ENCODE results near the gene MAGT1. TPM values are rescaled to one million over a fixed set of nuclear protein-coding genes. Genes with fewer than 3 reads are reported as not detected.
"Not testable (repeated sequence)": the region's sequence is repeated elsewhere in the genome, so short reads cannot be mapped to it uniquely, and the experiment has no call there.

Gene MAGT1
- total RNA-seq, 1 experiment from 2014 or later = 75.0 TPM

DNA sequence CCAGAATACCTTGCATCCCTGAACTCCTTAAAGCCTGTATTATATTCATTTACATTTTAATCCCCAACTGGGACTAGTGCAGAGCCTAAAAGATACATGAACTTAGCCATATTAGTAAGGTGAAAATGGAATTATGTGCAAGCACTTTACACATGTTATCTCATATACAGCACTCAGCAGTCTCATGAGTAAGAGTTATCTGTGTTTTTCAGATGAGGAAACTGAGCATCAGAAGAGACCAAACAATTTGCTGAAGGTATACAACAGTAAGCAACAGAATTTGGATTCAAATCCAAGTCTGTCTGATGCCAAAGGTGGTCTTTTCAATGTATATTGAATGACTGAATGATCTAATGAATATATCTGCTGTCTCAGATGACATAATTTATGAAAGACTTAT lies 27.6 kb upstream of the MAGT1 start:
- ChIA-PET CTCF (no interaction called here), POLR2A (no interaction called here)
- Mint-ChIP-seq H3K27ac (ENCODE audit: unreplicated experiment) (no peak overlapping the region), H3K4me1 (ENCODE audit: low read depth, unreplicated experiment) (no peaks in the 10 kb centered on the region), H3K27me3 (ENCODE audit: insufficient read depth, unreplicated experiment) (no peaks in the 10 kb centered on the region), H3K36me3 (ENCODE audit: insufficient read depth, unreplicated experiment) (no peaks in the 10 kb centered on the region), H3K4me3 (ENCODE audit: unreplicated experiment) (no peak overlapping the region), H3K9me3 (ENCODE audit: unreplicated experiment) (no peaks in the 10 kb centered on the region)
- H3K9me3 ChIP-seq = no peaks in the 10 kb centered on the region
- H3K4me3 ChIP-seq (ENCODE audit: low read depth, low read length) = no peak overlapping the region
- TF ChIP-seq, protein P1, sequence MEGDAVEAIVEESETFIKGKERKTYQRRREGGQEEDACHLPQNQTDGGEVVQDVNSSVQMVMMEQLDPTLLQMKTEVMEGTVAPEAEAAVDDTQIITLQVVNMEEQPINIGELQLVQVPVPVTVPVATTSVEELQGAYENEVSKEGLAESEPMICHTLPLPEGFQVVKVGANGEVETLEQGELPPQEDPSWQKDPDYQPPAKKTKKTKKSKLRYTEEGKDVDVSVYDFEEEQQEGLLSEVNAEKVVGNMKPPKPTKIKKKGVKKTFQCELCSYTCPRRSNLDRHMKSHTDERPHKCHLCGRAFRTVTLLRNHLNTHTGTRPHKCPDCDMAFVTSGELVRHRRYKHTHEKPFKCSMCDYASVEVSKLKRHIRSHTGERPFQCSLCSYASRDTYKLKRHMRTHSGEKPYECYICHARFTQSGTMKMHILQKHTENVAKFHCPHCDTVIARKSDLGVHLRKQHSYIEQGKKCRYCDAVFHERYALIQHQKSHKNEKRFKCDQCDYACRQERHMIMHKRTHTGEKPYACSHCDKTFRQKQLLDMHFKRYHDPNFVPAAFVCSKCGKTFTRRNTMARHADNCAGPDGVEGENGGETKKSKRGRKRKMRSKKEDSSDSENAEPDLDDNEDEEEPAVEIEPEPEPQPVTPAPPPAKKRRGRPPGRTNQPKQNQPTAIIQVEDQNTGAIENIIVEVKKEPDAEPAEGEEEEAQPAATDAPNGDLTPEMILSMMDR (IDR thresholded peaks at IDR 0.05; ENCODE audit: insufficient read depth in 1 of 2, low read depth in 1 of 2, low read length in 1 of 2, severe bottlenecking in 1 of 2, unreplicated experiment in 1 of 2) = no peak
- no TSS peak for BruUV-seq (replicated peaks)
- intact Hi-C loops (cut with micrococcal nuclease; ENCODE audit: unreplicated experiment) = no loop called here
- DNase-seq = no peak
- no peaks in the 10 kb centered on the region for H3K27me3 ChIP-seq (replicated peaks; ENCODE audit: control insufficient read depth, insufficient read depth, low read length)
- H3K4me1 ChIP-seq = no peaks in the 10 kb centered on the region
- H3K36me3 ChIP-seq (ENCODE audit: control insufficient read depth, insufficient read depth, low read length) = no peaks in the 10 kb centered on the region

DNA sequence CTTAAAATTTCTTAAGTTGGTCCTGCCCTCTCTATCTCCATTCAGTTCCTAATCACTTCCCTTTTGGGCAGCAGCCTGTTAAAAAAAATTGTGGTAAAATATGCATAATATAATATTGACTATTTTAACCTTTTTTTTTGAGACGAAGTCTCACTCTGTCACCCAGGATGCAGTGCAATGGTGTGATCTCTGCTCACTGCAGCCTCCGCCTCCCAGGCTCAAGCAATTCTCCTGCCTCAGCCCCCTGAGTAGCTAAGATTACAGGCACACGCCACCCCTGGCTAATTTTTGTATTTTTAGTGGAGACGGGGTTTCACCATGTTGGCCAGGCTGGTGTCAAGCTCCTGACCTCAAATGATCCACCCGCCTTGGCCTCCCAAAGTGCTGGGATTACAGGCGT lies 24.1 kb upstream of the MAGT1 start:
- H3K4me1 ChIP-seq; H3K27ac Mint-ChIP-seq (ENCODE audit: unreplicated experiment); H3K4me3 Mint-ChIP-seq (ENCODE audit: unreplicated experiment); DNase-seq; intact Hi-C loops (cut with micrococcal nuclease; ENCODE audit: unreplicated experiment); H3K4me3 ChIP-seq (ENCODE audit: low read depth, low read length); H3K4me1 Mint-ChIP-seq (ENCODE audit: low read depth, unreplicated experiment); H3K36me3 Mint-ChIP-seq (ENCODE audit: insufficient read depth, unreplicated experiment); H3K36me3 ChIP-seq (ENCODE audit: control insufficient read depth, insufficient read depth, low read length); BruUV-seq (replicated peaks); H3K27me3 ChIP-seq (replicated peaks; ENCODE audit: control insufficient read depth, insufficient read depth, low read length); CTCF ChIA-PET; H3K27me3 Mint-ChIP-seq (ENCODE audit: insufficient read depth, unreplicated experiment); POLR2A ChIA-PET; H3K9me3 Mint-ChIP-seq (ENCODE audit: unreplicated experiment); H3K9me3 ChIP-seq: not testable (repeated sequence)

DNA sequence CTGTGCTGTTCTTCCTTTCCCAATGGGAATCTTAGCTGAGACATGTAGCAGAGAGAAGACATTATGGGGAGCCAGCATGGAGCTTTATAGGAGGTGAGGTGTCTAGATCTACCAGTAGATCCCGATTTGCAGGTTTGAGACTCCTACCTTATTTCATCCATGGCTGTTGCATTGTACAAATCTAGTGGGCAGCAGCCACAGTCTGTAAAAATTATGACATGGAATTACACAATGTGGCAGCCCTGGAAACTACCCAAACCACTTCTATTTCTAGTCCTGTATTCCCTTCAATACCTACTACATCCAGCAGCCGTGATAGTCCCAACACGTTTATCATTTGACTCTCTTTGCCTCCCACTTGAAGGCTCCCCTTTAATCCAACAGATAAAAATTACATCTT lies 23.3 kb upstream of the MAGT1 start:
- no peak overlapping the region for H3K4me3 ChIP-seq (ENCODE audit: low read depth, low read length)
- TF ChIP-seq, protein P1 (IDR thresholded peaks at IDR 0.05; ENCODE audit: insufficient read depth in 1 of 2, low read depth in 1 of 2, low read length in 1 of 2, severe bottlenecking in 1 of 2, unreplicated experiment in 1 of 2) = no peak
- Mint-ChIP-seq H3K4me3 (ENCODE audit: unreplicated experiment) (no peak overlapping the region), H3K9me3 (ENCODE audit: unreplicated experiment) (no peaks in the 10 kb centered on the region), H3K36me3 (ENCODE audit: insufficient read depth, unreplicated experiment) (no peaks in the 10 kb centered on the region), H3K4me1 (ENCODE audit: low read depth, unreplicated experiment) (no peaks in the 10 kb centered on the region), H3K27me3 (ENCODE audit: insufficient read depth, unreplicated experiment) (no peaks in the 10 kb centered on the region), H3K27ac (ENCODE audit: unreplicated experiment) (no peak overlapping the region)
- BruUV-seq (replicated peaks) = no TSS peak
- ChIA-PET CTCF (no interaction called here), POLR2A (no interaction called here)
- H3K36me3 ChIP-seq (ENCODE audit: control insufficient read depth, insufficient read depth, low read length) = no peaks in the 10 kb centered on the region
- no peak for DNase-seq
- no peaks in the 10 kb centered on the region for H3K27me3 ChIP-seq (replicated peaks; ENCODE audit: control insufficient read depth, insufficient read depth, low read length)
- H3K4me1 ChIP-seq = no peaks in the 10 kb centered on the region
- H3K9me3 ChIP-seq = no peaks in the 10 kb centered on the region
- intact Hi-C loops (cut with micrococcal nuclease; ENCODE audit: unreplicated experiment) = no loop called here

DNA sequence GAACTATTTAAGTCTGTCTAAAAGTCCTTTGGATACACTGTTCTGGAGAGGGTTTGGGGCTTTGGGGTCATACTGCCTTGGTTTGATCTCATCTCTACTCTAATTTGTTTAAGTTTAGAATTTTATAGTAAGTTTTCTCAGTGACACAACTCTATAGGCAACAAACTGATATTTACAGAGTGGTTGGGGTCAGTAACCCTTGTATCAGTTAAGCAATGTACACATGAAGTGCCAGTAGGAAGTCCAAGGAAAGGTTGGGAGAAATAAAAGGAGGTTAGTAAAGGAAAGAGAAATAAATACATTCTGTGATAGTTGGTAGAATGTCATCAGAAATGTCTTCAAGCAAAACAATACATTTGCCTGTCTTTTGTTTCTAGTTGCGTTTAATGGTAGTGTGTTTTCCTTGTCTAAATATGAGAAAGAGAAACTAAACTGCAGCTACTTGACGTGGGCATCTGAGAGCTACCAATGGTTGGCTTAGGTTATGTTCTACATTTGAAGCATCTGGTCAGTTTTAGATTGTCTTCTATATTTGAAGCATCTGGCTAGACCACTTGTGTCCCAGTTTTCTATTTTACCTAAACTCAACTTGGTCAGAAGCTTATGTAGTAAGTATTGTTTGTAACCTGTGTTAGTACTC lies 22.2 kb upstream of the MAGT1 start:
- no peak for DNase-seq
- Mint-ChIP-seq H3K36me3 (ENCODE audit: insufficient read depth, unreplicated experiment) (no peaks in the 10 kb centered on the region), H3K4me3 (ENCODE audit: unreplicated experiment) (no peak overlapping the region), H3K4me1 (ENCODE audit: low read depth, unreplicated experiment) (no peaks in the 10 kb centered on the region), H3K9me3 (ENCODE audit: unreplicated experiment) (no peaks in the 10 kb centered on the region), H3K27me3 (ENCODE audit: insufficient read depth, unreplicated experiment) (no peaks in the 10 kb centered on the region), H3K27ac (ENCODE audit: unreplicated experiment) (no peak overlapping the region)
- no TSS peak for BruUV-seq (replicated peaks)
- intact Hi-C loops (cut with micrococcal nuclease; ENCODE audit: unreplicated experiment) = no loop called here
- H3K9me3 ChIP-seq = no peaks in the 10 kb centered on the region
- ChIA-PET CTCF (no interaction called here), POLR2A (no interaction called here)
- H3K27me3 ChIP-seq (replicated peaks; ENCODE audit: control insufficient read depth, insufficient read depth, low read length) = no peaks in the 10 kb centered on the region
- H3K4me3 ChIP-seq (ENCODE audit: low read depth, low read length) = no peak overlapping the region
- TF ChIP-seq, protein P1 (IDR thresholded peaks at IDR 0.05; ENCODE audit: insufficient read depth in 1 of 2, low read depth in 1 of 2, low read length in 1 of 2, severe bottlenecking in 1 of 2, unreplicated experiment in 1 of 2) = no peak
- H3K36me3 ChIP-seq (ENCODE audit: control insufficient read depth, insufficient read depth, low read length) = no peaks in the 10 kb centered on the region
- no peaks in the 10 kb centered on the region for H3K4me1 ChIP-seq
